T-helper 2 cell treated with Interferon-gamma antibody and Interleukin-4, amounts not matched to agents 100 ng/mL and 5 ng/mL, for 36 hours (primary cell): ENCODE measurements around the gene FOXP4. TPM values are rescaled to one million over a fixed set of nuclear protein-coding genes. Genes with fewer than 3 reads are reported as not detected.
"Not testable (repeated sequence)": the region's sequence is repeated elsewhere in the genome, so short reads cannot be mapped to it uniquely, and the experiment has no call there.

Experiments
- intact Hi-C: fragments of 100-400 bp; cut with micrococcal nuclease; formaldehyde crosslinking; loops from one replicate; pipeline ENCODE4 v1.15.1; 2023
- total RNA-seq: library from RNA; stranded (reverse); gene quantifications from 2 replicates; pipeline ENCODE4 v1.2.3, GENCODE V29; 2022

FOXP4 gene
- total RNA-seq, 1 donor from 2014 or later = 5.6 TPM

DNA sequence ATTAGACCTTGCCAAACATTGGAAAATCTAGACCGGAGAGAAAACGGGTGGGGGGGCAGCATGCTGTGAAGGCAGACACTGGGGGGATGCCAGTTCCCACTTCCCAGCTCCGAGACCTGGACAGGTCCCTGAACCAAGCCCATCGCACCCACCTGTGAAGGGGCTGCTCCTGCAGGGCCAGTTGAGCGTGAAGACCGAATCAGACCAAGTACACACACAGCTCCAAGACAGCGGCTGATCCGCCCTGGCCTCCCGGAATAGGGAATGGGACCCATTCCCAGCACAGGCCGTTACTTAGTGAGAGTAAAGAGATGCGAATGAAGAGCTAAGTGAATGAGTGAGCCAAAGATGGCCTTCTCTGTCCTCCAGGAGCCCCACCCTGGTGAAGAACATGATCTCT is 50.6 kb downstream of the FOXP4 start:
- intact Hi-C loops = no loop called here

GRCh38 chr6:41597246-41598000 is 51.2 kb downstream of the FOXP4 start:
- intact Hi-C loops = no loop called here

GRCh38 chr6:41598670-41599014 is 52.5 kb downstream of the FOXP4 start:
- intact Hi-C loops = no loop called here

DNA sequence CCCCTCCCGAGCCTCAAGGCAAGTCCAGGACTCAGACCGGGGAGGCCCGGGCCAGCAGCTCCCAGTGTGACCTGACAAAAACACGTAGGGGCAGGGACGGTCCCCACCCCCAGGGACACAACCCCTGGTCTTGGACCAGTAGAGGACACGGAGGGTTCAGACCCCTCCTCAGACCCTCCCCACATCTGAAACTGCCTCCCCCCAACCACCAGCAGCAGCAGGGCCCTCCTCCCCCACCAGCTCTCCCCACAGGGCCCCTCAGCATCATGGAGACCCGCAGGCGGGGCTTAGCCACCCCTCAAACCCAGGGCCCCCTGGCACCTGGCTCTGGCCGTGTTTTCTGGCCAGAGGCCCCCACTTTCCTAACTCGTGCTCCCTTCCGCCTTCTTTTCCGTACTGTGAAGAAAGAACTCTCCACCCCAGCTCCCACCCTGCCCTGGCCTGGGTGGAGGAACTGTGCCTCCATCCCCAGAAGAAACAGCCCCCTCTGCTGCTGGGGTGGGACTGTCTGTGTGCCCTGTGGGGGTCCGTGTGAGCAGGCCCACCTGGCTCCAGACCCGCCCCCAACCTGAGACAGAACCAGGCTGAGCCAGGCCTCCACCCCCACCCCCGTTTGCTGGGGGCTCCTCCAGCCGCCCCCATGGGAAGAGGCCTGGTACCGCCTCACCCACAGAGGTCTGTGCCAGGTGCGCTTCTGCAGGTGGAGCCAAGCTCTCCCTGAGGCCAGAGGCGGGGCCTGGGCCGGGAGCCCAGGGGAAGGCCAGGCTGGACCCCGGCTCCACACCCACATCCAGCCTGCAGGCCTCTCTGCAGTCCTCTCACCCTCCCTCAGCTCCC is 53.1 kb downstream of the FOXP4 start:
- intact Hi-C loops = no loop called here

GRCh38 chr6:41599852-41600445 is 53.8 kb downstream of the FOXP4 start:
- intact Hi-C loops = no loop called here

DNA sequence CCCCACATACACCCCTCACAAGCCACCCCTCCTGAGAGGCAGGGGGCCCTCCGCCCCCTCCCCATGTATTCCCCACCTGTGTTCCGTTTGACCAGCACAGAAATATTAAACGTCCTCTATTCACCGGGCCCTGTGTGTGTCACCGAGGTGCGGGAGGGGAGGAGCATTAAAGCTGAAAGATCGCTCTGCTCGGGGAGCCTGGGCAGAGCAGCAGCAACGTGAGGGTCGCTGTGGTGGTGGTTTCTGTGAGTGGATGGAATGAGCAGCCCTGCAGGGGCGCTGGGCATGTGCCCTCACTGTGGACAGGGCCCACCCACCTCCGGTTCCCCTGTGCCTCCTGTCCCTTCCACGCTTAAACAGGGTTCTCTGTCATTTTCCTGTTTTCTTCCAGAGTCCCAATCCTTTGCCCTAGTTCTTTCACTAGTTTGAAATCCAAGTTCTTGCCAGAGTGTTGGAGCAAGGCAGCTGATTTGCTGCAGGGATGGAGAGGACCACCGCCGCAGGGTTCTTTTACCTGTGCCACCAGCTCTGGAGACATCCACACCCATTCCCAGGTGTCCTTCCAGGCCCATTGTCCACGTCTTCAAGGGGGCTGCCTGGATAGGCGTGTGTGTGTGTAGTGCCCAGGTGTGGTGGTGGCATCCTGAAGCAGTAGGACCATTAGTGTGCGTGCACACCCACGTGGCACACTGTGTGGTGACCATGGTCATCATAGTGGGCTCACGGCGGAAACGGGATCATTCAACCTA is 54.5 kb downstream of the FOXP4 start:
- intact Hi-C loops = no loop called here

DNA sequence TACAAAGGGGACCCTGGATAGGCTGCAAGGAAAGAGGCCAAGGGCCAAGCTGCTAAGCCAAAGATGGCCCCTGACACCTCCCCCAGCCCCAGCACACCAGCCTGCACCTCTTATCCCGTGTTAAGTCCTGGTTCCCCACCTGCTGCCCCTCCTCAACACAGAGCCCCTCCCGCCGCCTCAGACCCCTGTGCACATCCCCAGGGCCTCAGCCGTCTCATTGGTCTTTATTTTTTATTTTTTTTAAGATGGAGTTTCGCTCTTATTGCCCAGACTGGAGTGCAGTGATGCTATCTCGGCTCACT is 55.0 kb downstream of the FOXP4 start:
- intact Hi-C loops = no loop called here

- intact Hi-C loops = no loop called here
Measured at GRCh38 chr6:41602422-41602743, 56.2 kb downstream of the FOXP4 start.

DNA sequence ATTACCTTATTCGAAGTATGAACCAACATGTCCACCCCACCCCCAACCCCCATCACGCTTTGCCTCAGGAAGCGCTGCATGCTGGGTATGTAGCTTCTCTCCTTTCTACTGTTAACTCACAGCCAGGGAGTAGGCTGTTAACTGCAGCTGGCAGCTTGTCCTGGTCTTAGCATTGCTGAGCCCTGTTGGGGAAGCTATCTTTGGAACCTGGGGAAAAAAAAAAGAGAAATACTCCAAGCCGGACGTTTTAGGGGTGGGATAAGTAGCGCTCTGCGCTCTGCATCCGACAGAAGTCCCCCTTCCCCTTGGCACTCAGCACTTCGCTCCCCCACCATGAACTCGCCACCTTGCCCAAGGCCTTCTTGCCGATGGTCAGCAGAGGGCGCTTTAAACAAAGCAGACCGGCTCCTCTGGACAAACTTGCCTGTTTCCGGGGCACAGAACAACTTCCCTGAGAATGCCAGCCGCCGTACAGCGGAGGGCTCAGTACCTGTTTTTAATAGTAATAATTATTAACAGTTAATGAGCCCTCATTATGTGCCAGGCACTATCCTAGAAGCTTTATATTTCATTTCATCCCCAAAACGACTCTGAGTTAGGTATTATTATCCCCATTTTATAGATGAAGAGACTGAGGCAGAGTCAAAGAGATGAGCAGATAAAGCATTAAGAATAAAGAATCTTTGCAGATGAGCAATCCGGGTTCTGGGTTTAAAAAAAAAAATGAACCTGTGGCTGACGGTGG is 56.9 kb downstream of the FOXP4 start:
- intact Hi-C loops = loop anchor here (1.0 kb wide), 2 partner anchors 80 to 173 kb away; no protein-coding TSS in a partner anchor

- intact Hi-C loops = no loop called here
Measured at GRCh38 chr6:41604006-41604405, 57.8 kb downstream of the FOXP4 start.

DNA sequence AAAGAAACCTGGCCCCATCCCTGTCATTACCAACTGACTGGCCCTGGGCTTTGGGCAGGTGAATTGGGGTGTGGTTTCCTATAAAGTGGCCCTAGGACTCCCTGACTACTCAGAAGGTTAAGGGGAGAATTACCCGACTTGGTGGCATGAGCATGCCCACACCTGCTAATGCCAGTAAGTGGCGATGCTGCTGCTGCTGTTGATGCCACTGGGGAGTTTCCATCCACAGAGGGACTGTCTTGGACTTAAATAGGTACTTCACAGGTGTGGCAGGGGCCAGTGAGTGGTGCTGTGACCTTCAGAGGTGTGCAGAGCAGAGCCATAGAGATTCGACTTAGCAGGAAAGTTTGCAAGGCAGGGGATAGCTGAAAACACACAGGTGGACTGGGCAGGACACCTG is 59.5 kb downstream of the FOXP4 start:
- intact Hi-C loops = no loop called here

DNA sequence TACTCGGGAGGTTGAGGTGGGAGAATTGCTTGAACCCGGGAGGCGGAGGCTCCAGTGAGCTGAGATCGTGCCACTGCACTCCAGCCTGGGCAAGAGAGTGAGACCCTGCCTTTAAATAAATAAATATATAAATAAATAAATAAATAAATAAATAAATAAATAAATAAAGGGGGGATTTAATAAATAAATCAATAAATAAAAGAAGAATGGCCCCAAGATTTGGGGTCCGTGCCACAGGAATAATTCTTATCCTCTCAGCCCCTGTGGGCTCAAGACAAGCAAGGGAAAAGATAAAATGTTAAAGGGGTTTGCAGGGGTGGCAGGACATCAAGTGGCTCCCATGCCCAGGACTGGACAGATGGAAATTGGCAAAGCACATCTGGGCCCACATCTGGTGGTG is 60.9 kb downstream of the FOXP4 start:
- intact Hi-C loops = no loop called here

DNA sequence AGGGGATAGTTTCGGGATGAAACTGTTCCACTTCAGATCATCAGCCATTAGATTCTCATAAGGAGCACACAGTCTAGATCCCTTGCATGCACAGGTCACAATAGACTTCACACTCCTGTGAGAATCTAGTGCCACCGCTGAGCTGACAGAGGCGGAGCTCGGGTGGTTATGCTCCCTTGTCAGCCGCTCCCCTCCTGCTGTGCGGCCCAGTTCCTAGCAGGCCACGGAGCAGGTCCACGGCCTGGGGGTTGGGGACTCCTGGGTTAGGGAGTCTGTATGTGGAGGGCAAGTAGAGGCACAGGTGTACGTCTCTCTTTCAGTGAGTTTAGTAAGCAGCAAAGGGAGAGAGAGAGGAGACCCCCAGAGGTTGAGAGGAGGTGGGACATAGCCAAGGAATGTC is 61.6 kb downstream of the FOXP4 start:
- intact Hi-C loops = no loop called here

GRCh38 chr6:41608443-41609151 is 62.4 kb downstream of the FOXP4 start:
- intact Hi-C loops = no loop called here

DNA sequence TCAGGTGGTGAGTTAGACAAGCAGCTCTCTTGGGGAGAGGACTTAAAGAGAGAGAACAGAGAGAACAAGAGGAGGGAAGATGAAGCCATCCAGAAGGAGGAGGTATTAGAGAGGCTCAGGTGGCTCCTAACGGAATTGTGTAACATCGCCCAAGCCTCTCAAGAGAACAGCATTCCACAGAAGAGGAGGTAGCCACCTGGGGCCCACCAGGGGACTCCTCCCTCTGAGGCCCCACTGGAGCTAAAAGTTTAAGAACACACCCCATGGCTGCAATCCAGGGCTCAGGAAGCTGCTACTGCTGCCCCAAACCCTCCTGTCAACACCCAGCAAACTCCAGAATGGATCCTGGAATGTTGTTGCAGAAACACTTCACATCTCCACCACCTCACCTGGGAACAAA is 68.5 kb downstream of the FOXP4 start:
- intact Hi-C loops = no loop called here

GRCh38 chr6:41615311-41615710 is 69.1 kb downstream of the FOXP4 start:
- intact Hi-C loops = no loop called here

- intact Hi-C loops = no loop called here
Measured at GRCh38 chr6:41618598-41618997, 72.4 kb downstream of the FOXP4 start.

DNA sequence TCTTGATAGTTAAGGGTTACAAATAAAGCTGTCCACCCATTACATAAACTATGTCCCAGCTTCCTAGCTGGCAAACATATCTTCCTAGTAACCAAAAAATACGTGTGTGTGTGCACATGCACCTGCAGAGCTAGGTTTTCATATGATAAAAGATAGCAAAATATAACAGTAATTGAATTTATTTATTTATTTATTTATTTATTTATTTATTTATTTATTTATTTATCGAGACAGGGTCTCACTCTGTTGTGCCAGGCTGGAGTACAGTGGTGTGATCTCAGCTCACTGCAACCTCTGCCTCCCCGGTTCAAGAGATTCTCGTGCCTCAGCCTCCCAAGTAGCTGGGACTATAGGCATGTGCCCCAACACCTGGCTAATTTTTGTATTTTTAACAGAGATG is 73.0 kb downstream of the FOXP4 start:
- intact Hi-C loops = not testable (repeated sequence)

- intact Hi-C loops = loop anchor here (10.0 kb wide), 1 partner anchor 1133 kb away; no protein-coding TSS in a partner anchor
Measured at GRCh38 chr6:41621367-41621766, 75.2 kb downstream of the FOXP4 start.

- intact Hi-C loops = loop anchor here (10.0 kb wide), 1 partner anchor 1133 kb away; no protein-coding TSS in a partner anchor
Measured at GRCh38 chr6:41621802-41622201, 75.6 kb downstream of the FOXP4 start.
